ENCODE data around the gene SERPINA9. TPM values are rescaled to one million over a fixed set of nuclear protein-coding genes. Genes with fewer than 3 reads are reported as not detected.
"Not testable (repeated sequence)": the region's sequence is repeated elsewhere in the genome, so short reads cannot be mapped to it uniquely, and the experiment has no call there.

The SERPINA9 gene
- polyA plus RNA-seq, 4 donors = 0.64 TPM; not detected in 3

- not testable (repeated sequence) for H3K4me3 ChIP-seq (ENCODE audit: low read depth in 1 of 3, low read length in 3 of 3); H3K27me3 ChIP-seq (ENCODE audit: control insufficient read depth in 3 of 3, insufficient read depth in 3 of 3, low read length in 3 of 3); H3K27ac ChIP-seq (ENCODE audit: low read depth in 1 of 3, low read length in 2 of 3); DNase-seq; FAIRE-seq; H3K36me3 ChIP-seq (ENCODE audit: control insufficient read depth in 3 of 3, insufficient read depth in 2 of 3, low read depth in 1 of 3, low read length in 3 of 3); H3K9me3 ChIP-seq (ENCODE audit: control insufficient read depth in 2 of 2, insufficient read depth in 1 of 2, low read depth in 1 of 2, low read length in 1 of 2); H3K4me1 ChIP-seq (ENCODE audit: control insufficient read depth in 3 of 3, insufficient read depth in 2 of 3, low read depth in 1 of 3, low read length in 2 of 3)
- WGBS, 3 donors = 74 to 79% (median 76%) methylated on average over 3 of the region's 3 CpGs
Observed at GRCh38 chr14:94417497-94418205, 58.3 kb downstream of the SERPINA9 start.

Other genes with a start within 250 kb of the SERPINA9 start
- 1 to 10 TPM in 1 of 4 donors, under 1 TPM in 1, not detected in 2; 0.06 to 2.8 TPM for gene SERPINA10, start 182.9 kb downstream of the SERPINA9 start, polyA plus RNA-seq
- 1 to 10 TPM in 1 of 4 donors, under 1 TPM in 1, not detected in 2; 0.07 to 4.4 TPM for gene SERPINA6, start 152.9 kb downstream of the SERPINA9 start, polyA plus RNA-seq
- gene SERPINA2, start 109.5 kb downstream of the SERPINA9 start, polyA plus RNA-seq = not detected
- gene SERPINA1, start 87.6 kb downstream of the SERPINA9 start, polyA plus RNA-seq = 1,000 to 10,000 TPM in 1 of 4 donors, 100 to 1,000 TPM in 3; 204 to 3,497 (median 330) TPM
- under 1 TPM in 2 of 4 donors, not detected in 2; 0.07 to 0.18 TPM for gene SERPINA11, start 23.4 kb downstream of the SERPINA9 start, polyA plus RNA-seq
- under 1 TPM in 2 of 4 donors, not detected in 2; 0.54 to 0.67 TPM for gene SERPINA12, start 33.3 kb upstream of the SERPINA9 start, polyA plus RNA-seq
- gene SERPINA4, start 85.2 kb upstream of the SERPINA9 start, polyA plus RNA-seq = 10 to 100 TPM in 1 of 4 donors, 1 to 10 TPM in 1, not detected in 2; 1.2 to 98.2 TPM
- gene SERPINA5, start 105.2 kb upstream of the SERPINA9 start, polyA plus RNA-seq = 1 to 10 TPM in 2 of 4 donors, under 1 TPM in 1, not detected in 1; 0.54 to 8.6 (median 1.7) TPM
- 100 to 1,000 TPM in 1 of 4 donors, 1 to 10 TPM in 2, under 1 TPM in 1; 0.28 to 178 (median 5.1) TPM for gene SERPINA3, start 136.2 kb upstream of the SERPINA9 start, polyA plus RNA-seq